ENCODE results near the gene NSMCE1.

The NSMCE1 gene

DNA sequence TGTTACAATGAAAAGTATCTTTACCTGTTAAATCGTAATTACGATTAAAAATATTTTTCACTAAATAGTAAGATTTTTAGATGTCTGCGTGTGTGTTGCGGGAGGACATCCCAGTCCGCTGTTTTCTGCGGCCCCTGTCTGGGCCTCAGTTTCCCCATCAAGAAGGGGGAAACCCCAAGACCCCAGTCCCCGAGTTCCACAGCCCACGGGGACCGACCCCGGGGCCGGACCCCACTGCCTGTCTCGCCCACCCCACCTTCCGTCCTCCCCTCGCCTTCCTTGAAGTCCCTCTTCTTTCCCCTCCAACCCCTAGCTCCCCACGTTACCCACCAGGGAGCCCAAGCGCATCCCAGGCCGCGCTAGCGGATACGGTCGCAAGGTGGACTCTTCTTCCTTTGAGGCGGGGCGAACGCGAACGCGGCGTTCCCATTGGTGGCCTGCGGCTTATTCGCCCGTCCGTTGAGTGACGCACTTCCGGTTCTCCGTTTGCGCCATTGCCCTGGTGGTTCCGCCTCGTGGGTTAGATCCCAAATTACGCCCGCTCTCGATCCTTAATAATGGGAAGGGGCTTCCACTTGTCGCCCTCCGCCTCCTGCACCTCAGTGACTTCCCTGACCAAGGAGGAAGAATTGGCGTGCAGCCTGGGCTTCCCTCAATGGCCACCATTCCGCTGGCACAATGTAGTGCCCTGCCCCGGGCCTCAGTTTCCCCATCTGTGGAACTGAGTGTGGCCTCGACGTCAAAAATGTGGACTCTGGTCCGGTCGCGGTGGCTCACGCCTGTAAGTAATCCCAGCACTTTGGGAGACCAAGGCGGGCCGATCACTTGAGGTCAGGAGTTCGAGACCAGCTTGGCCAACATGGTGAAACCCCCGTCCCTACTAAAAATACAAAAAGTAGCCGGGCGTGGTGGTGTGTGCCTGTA is at the start of gene NSMCE1:
Gene NSMCE1 (minus strand): TSS at position 397 of the 924 bp plus-strand sequence. CDS start 11,202 bp downstream, outside the sequence.
- peak; percentile 84 for DNase-seq (ENCODE audit: low read depth)

DNA sequence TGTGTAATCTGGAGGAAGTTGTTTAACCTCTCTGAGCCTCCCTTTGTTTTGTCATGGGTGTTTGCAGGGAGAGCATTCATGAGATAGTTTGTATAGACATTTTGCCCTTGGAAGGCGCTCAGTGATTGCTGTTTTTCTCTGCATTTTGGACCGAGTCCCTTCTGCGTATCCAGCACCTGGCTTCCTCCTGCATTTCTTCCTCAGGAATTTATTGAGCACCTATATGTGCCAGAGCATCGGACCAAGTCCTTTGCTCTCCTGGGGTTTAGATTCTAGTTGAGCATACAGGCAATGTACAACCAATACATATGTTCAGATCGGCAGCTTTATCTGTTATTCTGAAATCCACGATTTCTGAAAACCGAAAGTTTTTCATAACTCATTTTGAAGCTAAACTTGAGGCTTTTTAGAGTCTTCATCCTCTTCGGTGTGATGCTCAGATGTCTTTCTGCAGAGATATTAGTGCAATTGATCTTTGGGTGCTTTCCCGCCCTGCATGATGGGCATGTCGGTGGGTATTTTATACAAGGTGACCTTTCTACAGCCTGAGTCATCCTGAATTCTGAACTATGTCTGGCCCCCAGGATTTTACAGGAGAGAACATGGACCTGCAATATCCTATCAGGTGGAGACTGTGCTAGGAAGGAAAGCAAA is 49.3 kb upstream of the NSMCE1 start:
- DNase-seq (ENCODE audit: low read depth), result no peak

DNA sequence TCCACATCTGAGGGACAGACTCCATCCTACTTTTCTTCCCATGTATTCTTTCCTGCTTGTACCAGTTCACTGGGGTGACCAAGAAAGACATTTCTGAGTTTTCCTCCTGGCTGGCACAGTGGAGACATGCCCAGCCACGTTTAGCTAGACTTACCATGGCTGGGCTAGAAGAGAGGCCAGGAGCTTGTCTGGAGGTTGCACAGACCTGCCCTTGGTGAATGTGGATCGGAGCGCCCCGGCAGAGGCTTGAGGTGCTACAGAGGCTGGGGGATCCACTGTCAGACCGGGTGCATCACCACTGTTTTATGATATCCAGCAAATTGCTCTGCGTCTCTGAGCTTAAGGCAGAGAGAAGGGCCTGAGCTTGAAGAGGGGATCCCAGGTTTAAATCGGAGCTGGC is 48.7 kb upstream of the NSMCE1 start:
- DNase-seq (ENCODE audit: low read depth), result no peak

- DNase-seq (ENCODE audit: low read depth), result no peak
Observed at GRCh38 chr16:27316038-27316680, 47.6 kb upstream of the NSMCE1 start.

DNA sequence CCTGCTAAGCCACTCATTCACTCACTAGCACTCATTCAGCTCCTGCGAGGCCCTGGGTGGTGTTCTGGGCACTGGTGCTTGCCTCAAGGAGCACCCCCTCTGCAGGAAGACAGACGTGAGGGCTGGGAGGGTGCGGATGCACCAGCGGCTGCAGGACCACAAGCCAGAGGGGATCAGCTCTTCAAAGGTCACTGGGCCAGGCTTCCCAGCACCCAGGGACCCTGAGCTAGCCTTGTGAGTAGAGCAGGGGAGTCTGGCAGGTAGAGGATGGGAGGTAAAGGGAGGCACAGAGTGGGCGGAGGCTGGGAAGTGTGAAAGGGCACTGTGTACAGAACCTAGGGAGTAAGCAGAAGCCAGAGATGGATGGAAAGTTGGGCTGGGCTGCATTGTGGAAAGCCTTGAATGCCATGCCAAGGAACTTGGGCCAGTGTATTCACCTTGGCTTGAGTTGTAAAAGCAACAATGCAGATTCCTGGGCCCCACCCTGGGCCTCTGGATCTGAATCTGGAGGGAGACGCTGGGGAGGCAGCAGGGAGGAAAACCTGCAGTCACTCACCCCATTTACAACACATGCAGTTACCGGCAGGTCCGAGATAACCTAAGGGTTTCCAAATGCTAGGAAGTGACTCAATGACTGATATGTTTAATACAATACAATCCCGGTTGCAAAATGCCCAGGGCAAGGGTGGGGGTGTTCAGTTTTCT is 46.9 kb upstream of the NSMCE1 start:
- peak; percentile 56 for DNase-seq (ENCODE audit: low read depth)

DNA sequence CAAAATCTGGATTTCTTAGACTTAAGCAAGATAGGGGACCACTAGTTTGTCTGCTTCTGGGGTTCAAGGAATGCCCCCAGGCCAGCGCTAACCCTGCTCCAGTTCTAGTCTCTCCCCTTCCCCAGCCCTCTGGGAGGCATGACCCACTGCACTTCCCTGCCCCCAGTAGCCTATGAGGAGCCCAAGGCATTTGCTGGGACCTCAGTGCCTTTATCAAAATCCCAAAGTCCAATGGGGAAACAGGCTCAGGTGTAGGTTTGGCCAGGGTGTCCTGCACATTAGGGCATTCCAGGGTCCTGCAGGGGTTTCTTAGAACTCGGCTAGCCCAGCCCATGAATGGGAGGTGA is 46.4 kb upstream of the NSMCE1 start:
- DNase-seq (ENCODE audit: low read depth), result no peak

DNA sequence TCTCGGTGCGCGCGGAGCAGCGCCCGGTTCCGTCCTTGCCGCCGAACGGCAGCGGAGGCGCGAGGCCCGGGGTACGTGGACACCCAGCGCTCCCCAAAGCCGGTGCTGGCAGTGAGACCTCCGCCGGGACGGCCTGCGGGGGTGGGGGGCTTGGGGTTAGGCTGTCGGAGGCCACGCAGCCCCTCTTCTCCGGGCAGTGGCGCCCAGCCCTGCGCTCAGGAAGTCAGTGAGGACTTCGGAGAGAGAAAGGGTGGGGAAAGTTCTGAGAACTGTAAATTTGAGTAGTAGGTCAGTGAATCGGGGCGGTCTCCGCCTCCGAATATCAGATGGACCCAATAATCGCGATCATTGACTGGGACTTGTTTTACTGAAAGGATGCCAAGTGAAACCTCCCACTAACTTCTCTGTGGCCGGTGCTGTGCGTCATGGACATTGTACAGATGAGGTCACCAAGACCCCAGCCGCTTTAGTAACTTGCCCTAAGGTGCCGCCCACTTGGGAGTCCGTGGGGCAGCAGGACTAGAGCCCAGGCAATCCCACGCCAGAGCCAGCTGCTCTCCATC is 45.7 kb upstream of the NSMCE1 start:
- peak; percentile 82 for DNase-seq (ENCODE audit: low read depth)

DNA sequence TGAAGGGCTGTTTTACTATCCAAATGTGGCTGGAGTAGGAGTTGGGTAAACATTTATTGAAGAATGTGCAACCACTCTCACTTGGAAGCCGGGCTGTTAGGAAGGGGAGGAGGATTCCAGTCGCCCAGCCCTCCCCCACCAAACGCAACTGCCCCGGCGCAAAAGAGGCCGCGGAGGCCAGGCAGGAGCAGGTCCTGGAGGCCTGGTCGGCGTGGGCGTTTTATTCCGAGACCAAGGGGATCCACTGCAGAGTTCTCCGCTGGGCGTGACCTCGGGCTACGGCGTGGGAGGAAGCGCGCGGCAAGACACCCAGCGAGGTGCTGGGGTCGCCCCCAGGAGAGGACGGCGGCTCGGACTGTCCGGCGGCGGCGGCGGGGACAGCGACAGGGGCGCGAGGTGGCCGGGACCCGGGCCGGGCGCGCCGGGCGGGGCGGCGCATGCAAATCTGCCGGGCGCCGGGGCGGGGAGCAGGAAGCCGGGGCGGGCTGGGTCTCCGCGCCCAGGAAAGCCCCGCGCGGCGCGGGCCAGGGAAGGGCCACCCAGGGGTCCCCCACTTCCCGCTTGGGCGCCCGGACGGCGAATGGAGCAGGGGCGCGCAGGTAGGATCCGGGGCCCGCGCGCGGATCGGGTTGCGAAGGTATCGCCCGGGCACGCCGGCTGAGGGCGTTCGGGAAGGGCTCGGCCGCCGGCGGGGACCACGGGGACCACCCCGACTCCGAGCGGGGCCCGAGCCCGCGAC is 45.0 kb upstream of the NSMCE1 start, which contains the start of gene IL4R:
Gene IL4R (plus strand): TSS at position 553 of the 739 bp plus-strand sequence. CDS start 26,230 bp downstream, outside the sequence.
- no peak for DNase-seq (ENCODE audit: low read depth)

GRCh38 chr16:27312580-27313421 is 44.2 kb upstream of the NSMCE1 start:
- no peak for DNase-seq (ENCODE audit: low read depth)

- no peak for DNase-seq (ENCODE audit: low read depth)
Observed at GRCh38 chr16:27311897-27312303, 43.3 kb upstream of the NSMCE1 start.

DNA sequence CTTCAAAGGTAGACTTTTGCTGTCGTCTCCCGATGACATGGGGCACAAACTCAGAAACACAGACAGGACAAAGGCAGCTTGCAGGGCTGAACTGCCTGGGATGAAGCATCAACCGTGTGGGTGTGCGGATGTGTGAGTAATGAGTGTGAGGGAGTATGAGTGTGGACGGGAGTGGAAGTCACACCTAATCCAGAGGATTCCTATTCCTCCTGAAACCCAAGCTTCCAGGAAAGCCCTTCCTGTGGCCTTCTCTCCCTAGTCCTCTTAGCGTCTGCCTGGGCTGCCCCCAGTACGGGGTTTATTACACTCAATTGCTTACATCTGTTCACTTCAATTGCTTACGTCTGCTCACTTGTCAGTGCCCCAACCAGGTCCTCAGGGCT is 42.9 kb upstream of the NSMCE1 start:
- no peak for DNase-seq (ENCODE audit: low read depth)

DNA sequence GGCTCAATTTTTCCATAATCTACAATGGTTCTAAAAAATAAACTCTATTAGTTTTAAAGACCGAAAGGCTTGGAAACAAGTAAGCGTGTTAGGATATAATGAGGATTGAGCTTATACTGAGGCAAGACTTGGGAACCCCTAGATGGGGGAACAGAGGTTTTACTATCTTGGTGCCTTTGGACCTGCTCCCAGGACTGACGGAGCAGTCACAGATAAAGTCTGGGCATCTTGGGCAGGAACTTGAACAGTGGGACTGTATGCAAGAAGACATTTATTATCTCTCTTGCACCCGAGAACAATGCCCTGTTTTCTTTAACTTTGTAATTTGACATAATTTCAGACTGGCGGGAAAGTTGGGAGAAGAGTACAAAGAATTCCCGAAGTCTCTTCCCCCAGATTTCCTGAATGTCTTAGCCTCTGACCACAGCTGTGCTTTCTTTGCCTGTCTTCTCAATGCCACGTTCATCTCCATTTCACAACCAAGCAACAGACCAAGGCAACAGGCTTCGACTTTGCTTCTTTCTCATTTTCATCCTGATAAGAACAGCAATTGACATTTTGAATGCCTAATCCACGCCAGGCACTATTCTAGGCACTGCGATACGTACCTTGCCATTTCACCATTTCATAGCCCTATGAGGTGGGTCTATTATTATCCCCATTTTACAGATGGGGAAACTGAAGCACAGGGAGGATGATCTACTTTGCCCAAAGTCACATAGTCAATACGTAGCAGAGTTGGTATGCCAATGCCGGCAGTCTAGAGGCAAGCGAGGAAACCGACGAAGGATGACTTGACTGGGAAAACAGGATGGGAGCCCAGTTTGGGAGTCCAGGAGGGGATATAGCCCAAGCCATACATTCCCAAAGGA is 42.2 kb upstream of the NSMCE1 start:
- no peak for DNase-seq (ENCODE audit: low read depth)

DNA sequence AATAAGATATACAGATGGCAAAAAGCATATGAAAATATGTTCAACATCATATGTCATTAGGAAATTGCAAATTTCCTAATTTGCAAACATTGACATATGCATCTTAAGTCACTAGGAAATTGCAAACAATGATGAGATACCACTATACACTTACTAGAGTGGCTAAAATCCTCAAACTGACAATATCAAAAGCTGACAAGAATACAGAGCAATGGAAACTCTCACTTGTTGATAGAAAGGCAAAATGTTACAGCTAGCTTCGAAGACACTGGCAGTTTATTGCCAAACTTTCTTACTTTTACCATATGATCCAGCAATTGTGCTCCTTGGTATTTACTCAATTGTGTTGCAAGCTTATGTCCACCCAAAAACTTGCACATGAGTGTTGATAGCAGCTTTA is 40.2 kb upstream of the NSMCE1 start:
- no peak for DNase-seq (ENCODE audit: low read depth)

- DNase-seq (ENCODE audit: low read depth), result no peak
Observed at GRCh38 chr16:27305839-27306442, 37.4 kb upstream of the NSMCE1 start.

DNA sequence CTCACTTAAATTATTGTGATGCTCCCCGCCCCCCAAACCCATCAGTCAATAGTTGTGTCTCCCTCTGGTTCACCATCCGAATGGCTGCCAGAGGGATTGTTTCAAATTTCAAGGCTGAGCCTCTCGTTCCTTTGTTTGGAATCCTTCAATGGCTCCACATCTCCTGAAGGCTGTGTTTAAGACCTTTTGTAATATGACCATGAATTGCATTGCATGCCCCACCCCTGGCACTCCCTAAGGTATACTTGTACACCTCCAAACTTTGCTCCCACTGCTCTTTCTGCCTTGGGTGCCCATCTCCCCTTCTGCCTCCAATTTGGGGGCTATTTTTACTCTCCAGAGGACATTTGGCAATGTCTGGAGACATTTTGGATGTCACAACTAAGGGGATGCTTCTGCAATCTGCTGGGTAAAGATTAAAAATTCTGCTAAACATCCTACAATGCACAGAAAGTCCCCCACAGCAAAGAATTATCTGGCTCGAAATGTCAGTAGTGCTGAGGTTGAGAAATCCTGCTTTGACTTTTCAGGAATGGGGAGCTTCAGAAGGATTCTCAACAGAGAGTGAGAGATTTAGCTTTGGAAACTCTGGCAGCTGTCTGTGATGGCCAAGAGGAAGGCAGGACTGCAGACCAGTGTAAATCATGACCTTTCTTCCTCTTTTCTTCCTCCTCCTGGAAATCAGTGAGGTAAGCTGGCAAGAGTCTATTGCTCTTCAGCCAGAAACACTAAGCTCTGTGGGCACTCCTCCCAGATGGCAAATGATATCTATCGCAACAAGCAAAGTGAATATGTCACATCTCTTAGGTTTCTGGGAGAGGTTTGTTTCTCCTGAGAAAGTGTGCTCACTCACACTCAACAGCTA is 36.5 kb upstream of the NSMCE1 start:
- no peak for DNase-seq (ENCODE audit: low read depth)

DNA sequence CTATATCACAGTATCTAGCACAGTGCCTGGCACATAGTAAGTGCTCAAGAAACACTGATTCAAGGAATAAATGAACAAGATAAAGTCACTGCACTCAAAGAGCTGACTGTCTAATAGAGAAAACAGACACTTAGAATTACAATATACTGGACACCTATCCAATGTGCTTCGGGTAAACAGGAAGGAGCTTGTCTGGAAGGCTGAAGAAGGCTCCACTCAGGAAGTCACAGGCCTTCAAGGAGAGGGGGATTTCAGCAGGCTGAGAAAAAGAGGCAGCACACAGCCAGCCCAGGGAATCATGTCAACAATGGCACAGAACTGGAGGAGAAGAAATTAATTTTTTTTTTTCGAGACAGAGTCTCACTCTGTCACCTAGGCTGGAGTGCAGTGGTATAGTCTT is 35.5 kb upstream of the NSMCE1 start:
- DNase-seq (ENCODE audit: low read depth), result no peak

GRCh38 chr16:27303256-27304100 is 34.9 kb upstream of the NSMCE1 start:
- DNase-seq (ENCODE audit: low read depth), result no peak
